Gastroesophageal sphincter (tissue), 3 donors: ENCODE data around the gene RAP1GAP2.

ENCODE experiments used
- EP300 ChIP-seq: sonication (generic); formaldehyde crosslinking; IDR thresholded peaks from one replicate; pipeline ENCODE4 v1.6.1; 2017; ENCODE audit warnings: antibody characterized with exemption, mild to moderate bottlenecking
- POLR2A ChIP-seq, 2 donors: fragments of 450-650 bp; IDR thresholded peaks; one replicate each; pipeline ENCODE4 v1.6.1; 2017; ENCODE audit warnings: antibody characterized with exemption in 2 of 2, mild to moderate bottlenecking in 2 of 2, moderate library complexity in 1 of 2
- TF ChIP-seq, protein P1 (sequence below), 4 experiments: fragments of 200-600 bp in 2 of 4; fragments of 450-650 bp in 2 of 4; sonication (generic) in 1 of 4; IDR thresholded peaks; one replicate each; pipeline ENCODE4 v1.5.1; 2017 to 2019; ENCODE audit warnings: antibody characterized with exemption in 4 of 4, mild to moderate bottlenecking in 2 of 4, moderate library complexity in 2 of 4

DNA sequence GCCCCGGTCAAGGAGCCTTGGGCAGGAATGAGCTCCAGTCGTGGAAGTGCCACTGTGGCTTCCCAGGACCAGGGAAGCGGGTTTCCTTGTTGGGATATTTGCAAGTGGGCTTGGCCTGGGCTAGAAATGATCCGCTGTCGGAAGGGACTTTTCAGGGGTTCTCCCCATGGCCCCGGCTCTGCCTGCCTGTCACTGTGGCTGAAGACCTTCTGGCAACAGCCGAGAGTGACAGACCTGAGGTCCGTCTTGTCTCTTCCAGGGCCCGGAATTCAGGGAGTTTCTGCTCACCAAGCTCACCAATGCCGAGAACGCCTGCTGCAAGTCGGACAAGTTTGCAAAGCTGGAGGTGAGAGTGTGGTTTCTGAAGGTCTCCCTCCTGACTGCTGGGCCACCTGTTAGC lies 209.5 kb downstream of the RAP1GAP2 start:
- TF ChIP-seq POLR2A (IDR thresholded peaks at IDR 0.05), result no peak
- TF ChIP-seq, protein P1, sequence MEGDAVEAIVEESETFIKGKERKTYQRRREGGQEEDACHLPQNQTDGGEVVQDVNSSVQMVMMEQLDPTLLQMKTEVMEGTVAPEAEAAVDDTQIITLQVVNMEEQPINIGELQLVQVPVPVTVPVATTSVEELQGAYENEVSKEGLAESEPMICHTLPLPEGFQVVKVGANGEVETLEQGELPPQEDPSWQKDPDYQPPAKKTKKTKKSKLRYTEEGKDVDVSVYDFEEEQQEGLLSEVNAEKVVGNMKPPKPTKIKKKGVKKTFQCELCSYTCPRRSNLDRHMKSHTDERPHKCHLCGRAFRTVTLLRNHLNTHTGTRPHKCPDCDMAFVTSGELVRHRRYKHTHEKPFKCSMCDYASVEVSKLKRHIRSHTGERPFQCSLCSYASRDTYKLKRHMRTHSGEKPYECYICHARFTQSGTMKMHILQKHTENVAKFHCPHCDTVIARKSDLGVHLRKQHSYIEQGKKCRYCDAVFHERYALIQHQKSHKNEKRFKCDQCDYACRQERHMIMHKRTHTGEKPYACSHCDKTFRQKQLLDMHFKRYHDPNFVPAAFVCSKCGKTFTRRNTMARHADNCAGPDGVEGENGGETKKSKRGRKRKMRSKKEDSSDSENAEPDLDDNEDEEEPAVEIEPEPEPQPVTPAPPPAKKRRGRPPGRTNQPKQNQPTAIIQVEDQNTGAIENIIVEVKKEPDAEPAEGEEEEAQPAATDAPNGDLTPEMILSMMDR (IDR thresholded peaks at IDR 0.05), result no peak
- no peak for TF ChIP-seq EP300
